GM12878 (cell line): Measurements from ENCODE around the gene SPATS2L.

ENCODE experiments used
- CEBPB ChIP-seq, 2 experiments: fragments of 150-350 bp in 1 of 2; IDR thresholded peaks; 2 replicates each; pipeline ENCODE4 v1.6.1; 2012 to 2014; ENCODE audit warnings: low read depth in 2 of 2, low read length in 2 of 2, borderline replicate concordance in 1 of 2, inconsistent platforms in 1 of 2
- POLR2A ChIP-seq: IDR thresholded peaks from 2 replicates; pipeline ENCODE4 v1.6.1; 2011; ENCODE audit warnings: low read depth, mild to moderate bottlenecking, low read length
- POLR2AphosphoS5 ChIP-seq: IDR thresholded peaks from 2 replicates; pipeline ENCODE4 v1.6.1; 2011; ENCODE audit warnings: mild to moderate bottlenecking, low read length, inconsistent platforms
- RELB ChIP-seq: fragments of 450-650 bp; IDR thresholded peaks from 2 replicates; pipeline ENCODE4 v1.6.1; 2017; ENCODE audit warnings: low read depth, mild to moderate bottlenecking, moderate library complexity
- USF2 ChIP-seq: IDR thresholded peaks from 2 replicates; pipeline ENCODE4 v1.6.1; 2011; ENCODE audit warnings: low read depth, low read length, improper control_type of control experiment, borderline replicate concordance

- TF ChIP-seq CEBPB (IDR thresholded peaks at IDR 0.05; ENCODE audit: borderline replicate concordance in 1 of 2, low read depth in 2 of 2, low read length in 2 of 2) (no peak), USF2 (no peak), RELB (no peak), POLR2AphosphoS5 (no peak), POLR2A (no peak)
Observed at GRCh38 chr2:200406379-200406778, 99.9 kb downstream of the SPATS2L start.
